ENCODE data around the gene DBP.
"Not testable (repeated sequence)": the region's sequence is repeated elsewhere in the genome, so short reads cannot be mapped to it uniquely, and the experiment has no call there.

DBP gene

GRCh38 chr19:48638831-48639381 lies 1.7 kb upstream of the DBP start:
- no peak for DNase-seq

GRCh38 chr19:48637948-48638830 lies 1.0 kb upstream of the DBP start:
- DNase-seq: peak; percentile 96

GRCh38 chr19:48637449-48637947 lies 319 bp upstream of the DBP start:
- DNase-seq: peak; percentile 100

DNA sequence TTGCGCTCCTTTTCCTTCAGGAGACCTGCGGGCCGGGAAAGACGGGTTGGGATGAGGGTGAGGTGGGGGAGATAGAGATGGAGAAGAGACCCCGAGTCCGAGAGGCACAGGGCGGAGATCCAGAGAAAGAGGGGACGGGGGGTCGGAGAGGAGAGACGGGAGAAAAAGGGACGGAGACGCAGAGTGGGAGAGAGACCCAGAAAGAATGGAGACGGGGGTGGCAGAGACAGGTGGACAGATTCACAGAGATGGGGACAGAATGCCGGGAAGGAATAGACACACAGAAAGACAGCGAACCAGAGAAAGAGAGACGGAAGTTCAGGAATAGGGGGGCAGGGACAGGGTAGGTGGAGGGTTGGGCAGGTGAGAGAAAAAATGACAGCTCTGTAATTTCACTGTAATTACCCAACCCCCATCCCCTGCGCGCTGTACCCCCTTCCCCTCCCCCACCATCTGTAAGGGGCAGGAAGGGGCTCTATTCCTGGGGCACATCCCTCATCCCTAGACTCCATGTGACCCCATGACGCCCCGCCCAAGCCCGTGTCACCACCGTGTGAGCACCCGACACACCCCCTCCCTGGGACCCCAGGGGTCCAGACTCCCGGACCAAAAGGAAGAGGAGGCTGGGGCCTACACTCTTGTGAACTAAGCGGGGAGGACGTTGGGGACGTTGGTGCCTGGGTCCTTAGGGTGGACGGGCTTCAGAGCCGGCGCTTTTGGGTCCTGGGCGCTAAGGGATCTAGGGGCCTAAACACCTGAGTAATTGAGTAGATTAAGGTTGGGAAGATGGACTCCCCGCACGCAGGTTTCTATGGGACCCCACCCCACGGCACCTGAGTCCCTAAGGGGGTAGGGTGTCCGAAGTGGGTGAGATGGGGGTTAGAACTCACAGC lies 967 bp downstream of the DBP start:
- no peak for DNase-seq

GRCh38 chr19:48635263-48635965 lies 1.8 kb downstream of the DBP start:
- DNase-seq: peak; percentile 44

DNA sequence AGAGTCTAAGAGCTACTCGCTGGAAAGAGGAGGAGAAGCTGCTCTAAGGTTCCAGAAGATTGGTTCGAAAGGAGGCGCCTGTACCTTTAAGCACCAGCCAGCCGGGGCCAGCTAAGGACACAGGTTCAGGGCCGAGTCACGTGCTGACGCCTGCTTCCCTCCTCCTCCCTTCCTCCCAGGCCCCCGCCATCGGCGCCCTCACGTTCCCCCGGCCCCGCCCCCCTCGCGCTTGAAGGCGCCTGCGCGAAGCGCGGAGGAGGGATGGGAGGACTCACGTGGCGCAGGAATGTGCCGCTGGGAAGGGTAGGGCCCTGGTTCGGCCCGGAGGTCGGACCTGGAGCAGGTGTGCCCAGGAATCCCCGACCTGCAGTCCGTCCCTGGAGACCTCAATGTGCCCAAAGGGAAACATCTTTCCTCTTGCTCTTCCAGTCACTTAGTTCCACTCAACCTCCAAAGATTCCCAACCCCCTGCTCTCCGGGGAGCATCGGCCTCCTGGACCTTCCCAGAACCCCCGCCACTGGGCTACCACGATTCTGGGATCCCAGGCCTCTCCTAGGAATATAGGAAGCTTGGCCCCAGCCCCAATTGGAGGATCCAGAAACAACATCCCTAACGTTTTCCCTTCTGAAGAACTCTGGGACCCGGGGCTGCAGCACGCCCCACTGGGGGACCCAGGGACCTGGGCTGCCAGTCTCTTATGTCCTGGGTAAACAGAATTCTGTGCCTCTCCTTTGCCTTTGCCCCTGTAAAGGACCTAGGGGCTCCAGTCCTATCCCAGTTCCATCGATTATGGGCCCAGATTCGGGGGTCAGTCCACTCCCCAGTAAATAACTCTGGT lies 2.5 kb downstream of the DBP start:
- peak; percentile 92 for DNase-seq

DNA sequence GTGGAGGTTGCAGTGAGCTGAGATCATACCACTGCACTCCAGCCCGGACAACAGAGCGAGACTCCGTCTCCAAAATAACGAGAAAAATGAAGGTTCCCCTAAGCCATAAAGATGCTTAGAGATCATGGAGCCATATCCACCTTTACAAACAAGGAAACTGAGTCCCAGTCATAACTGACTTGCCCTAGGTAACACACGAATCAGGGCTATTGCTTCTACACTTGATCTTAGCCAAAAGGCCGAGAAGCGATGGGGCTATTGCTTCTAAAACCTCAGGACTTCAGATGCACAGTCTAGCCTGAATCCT lies 3.2 kb downstream of the DBP start:
- no peak for DNase-seq

DNA sequence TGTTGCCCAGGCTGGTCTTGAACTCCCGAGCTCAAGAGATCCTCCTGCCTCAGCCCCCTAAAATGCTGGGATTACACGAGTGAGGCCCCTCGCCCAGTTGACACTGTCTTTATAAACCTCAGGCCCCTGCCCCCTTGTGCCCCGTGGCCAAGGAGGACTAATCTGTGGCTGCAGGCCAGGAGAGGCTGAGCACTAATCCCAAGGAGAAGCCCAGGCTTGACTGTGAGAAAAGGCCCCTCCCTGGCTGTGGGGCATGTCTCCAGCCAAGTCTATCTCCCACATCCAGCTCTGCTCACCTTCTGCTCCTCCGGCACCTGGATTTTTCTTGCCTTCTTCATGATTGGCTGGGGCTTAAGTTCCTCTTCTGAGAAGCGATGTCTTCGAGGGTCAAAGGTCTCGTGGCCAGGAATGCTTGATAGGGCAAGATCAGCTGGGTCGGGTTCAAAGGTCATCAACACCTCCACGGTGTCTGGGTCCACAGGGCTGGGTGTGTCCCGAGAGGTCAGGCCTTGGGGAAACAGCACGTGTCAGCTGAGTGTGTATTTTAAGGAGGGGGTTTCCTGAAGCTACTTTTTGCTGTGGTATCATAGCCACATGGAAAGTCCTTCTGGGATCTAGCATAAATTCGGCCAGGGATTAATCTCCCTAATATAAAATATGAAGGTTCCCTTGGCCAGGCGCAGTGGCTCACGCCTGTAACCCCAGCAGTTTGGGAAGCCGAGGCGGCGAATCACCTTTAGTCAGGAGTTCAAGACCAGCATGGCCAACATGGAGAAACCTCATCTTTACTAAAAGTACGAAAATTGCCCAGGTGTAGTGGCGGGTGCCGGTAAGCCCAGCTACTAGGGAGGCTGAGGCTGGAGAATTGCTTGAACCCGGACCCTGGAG lies 3.8 kb downstream of the DBP start:
- DNase-seq: no peak

DNA sequence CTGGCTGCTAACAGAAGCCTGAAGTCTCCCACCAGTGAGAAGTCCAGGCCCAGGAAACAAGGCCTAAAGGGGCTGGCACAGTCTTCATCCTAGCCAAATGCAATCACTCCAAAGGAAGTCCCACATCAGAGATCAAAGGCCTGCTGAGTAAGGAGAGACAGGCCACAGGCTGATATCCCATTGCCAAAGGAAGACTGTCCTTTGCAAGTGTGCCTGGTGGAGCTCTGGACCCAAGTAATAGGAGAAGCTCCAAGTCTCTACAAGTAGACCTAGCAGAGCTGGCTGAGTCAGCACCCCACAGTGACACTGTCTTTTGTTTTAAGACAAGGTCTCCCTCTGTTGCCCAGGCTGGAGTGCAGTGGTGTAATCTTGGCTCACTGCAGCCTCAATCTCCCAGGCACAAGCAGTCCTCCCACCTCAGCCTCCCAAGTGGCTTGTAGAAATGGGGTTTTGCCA lies 4.5 kb downstream of the DBP start:
- no peak for DNase-seq

DNA sequence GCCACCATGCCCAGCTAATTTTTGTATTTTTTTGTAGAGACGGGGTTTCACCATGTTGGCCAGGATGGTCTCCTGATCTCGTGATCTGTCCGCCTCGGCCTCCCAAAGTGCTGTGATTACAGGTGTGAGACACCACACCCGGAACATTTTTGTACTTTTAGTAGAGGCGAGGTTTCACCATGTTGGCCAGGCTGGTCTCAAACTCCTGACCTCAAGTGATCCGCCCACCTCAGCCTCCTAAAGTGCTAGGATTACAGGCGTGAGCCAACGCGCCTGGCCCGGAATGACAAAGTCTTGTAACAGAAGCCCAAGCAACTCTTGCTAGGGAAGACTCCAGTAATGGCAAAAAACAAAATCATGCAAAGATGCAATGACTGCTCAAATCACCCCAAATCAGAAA lies 4.9 kb downstream of the DBP start:
- not testable (repeated sequence) for DNase-seq

GRCh38 chr19:48631225-48631624 lies 6.0 kb downstream of the DBP start:
- DNase-seq: no peak

GRCh38 chr19:48630296-48631063 lies 6.7 kb downstream of the DBP start:
- no peak for DNase-seq

DNA sequence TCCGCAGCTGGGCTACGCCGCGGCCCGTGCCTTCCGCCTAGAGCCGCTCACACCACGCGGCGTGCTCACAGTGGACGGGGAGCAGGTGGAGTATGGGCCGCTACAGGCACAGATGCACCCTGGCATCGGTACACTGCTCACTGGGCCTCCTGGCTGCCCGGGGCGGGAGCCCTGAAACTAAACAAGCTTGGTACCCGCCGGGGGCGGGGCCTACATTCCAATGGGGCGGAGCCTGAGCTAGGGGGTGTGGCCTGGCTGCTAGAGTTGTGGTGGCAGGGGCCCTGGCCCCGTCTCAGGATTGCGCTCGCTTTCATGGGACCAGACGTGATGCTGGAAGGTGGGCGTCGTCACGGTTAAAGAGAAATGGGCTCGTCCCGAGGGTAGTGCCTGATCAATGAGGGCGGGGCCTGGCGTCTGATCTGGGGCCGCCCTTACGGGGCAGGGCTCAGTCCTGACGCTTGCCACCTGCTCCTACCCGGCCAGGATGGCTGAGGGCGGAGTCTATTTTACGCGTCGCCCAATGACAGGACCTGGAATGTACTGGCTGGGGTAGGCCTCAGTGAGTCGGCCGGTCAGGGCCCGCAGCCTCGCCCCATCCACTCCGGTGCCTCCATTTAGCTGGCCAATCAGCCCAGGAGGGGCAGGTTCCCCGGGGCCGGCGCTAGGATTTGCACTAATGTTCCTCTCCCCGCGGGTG lies 7.4 kb downstream of the DBP start:
- no peak for DNase-seq

GRCh38 chr19:48629297-48629598 lies 7.9 kb downstream of the DBP start:
- DNase-seq: no peak

- no peak for DNase-seq
Observed at GRCh38 chr19:48628486-48629296, 8.5 kb downstream of the DBP start.

DNA sequence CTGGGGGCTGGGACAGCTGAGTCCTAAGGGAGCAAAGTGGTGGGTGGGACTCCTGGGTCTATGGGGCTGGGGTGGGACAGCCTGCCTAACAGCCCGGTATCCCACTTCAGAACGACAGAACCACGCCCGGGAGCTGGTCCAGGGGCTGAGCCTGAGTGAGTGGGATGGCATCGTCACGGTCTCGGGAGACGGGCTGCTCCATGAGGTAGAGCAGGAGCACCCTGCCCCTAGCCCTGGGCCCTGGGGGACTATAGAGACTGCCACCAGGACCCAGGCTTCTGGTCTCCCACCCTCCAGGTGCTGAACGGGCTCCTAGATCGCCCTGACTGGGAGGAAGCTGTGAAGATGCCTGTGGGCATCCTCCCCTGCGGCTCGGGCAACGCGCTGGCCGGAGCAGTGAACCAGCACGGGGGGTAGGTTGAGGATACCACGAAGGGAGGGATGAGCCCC lies 9.3 kb downstream of the DBP start:
- DNase-seq: no peak

DNA sequence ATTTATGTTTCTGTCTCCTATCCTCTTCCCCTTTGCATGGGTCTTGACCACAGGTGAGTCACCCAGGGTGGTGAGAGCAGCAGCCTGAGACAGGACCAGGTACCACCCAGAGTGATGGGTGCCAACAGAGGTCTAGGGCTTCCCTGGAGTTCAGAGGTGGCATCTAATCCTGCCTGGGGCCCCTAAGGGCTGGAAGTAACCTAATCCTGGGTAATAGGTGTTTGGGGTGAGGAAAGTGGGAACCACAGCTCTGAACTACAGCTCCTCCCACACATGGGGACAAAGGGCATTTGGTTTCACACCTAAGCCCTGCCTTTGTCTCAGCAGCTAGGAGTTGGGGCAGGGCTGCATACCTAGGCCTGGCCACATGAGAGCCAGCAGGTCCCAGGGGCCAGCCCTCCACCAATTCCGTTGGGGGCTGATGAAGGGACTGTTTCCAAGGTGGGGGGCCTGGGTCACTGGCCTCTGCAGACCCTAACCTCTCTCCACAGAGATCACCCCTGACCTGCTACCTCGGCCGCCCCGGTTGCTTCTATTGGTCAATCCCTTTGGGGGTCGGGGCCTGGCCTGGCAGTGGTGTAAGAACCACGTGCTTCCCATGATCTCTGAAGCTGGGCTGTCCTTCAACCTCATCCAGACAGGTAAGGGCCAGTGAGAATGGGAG lies 9.8 kb downstream of the DBP start:
- DNase-seq: peak; percentile 63

DNA sequence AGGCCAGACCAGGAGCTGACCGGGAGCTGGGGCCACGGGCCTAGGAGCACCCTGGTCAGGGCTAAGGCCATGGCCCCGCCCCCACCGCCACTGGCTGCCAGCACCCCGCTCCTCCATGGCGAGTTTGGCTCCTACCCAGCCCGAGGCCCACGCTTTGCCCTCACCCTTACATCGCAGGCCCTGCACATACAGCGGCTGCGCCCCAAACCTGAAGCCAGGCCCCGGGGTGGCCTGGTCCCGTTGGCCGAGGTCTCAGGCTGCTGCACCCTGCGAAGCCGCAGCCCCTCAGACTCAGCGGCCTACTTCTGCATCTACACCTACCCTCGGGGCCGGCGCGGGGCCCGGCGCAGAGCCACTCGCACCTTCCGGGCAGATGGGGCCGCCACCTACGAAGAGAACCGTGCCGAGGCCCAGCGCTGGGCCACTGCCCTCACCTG lies 11.3 kb downstream of the DBP start:
- no peak for DNase-seq
